Liver (tissue), 9 donors: ENCODE measurements around the gene RYR3. TPM values are rescaled to one million over a fixed set of nuclear protein-coding genes. Genes with fewer than 3 reads are reported as not detected.

Experiments
- DNase-seq: peaks from one replicate; pipeline ENCODE4 v3.0.0-alpha.2; 2017; ENCODE audit warnings: low spot score
- H3K27ac ChIP-seq, 2 donors: one replicate each; pipeline ENCODE4 v1.7.0; 2013; ENCODE audit warnings: inconsistent platforms in 2 of 2, low read length in 2 of 2, control low read depth in 1 of 2, low read depth in 1 of 2, mild to moderate bottlenecking in 1 of 2
- H3K27me3 ChIP-seq, 4 donors: one replicate each; pipeline versions ENCODE4 v1.6.1 to v1.7.0; 2013; ENCODE audit warnings: low read length in 3 of 4, inconsistent platforms in 1 of 4, mild to moderate bottlenecking in 1 of 4, moderate library complexity in 1 of 4; ENCODE audit not compliant: control insufficient read depth in 4 of 4, insufficient read depth in 4 of 4
- H3K36me3 ChIP-seq, 4 donors: one replicate each; pipeline versions ENCODE4 v1.6.1 to v1.7.0; 2013; ENCODE audit warnings: low read length in 3 of 4, mild to moderate bottlenecking in 3 of 4, low read depth in 1 of 4, moderate library complexity in 1 of 4; ENCODE audit not compliant: control insufficient read depth in 4 of 4, insufficient read depth in 3 of 4
- H3K4me1 ChIP-seq, 4 donors: one replicate each; pipeline versions ENCODE4 v1.6.1 to v1.7.0; 2013; ENCODE audit warnings: low read length in 3 of 4, mild to moderate bottlenecking in 3 of 4, moderate library complexity in 1 of 4; ENCODE audit not compliant: control insufficient read depth in 4 of 4, insufficient read depth in 4 of 4
- H3K4me3 ChIP-seq, 3 donors: one replicate each; pipeline versions ENCODE4 v1.6.1 to v1.7.0; 2013; ENCODE audit warnings: low read length in 3 of 3, control low read depth in 1 of 3, low read depth in 1 of 3, mild to moderate bottlenecking in 1 of 3
- H3K9ac ChIP-seq, 2 donors: one replicate each; pipeline ENCODE4 v1.7.0; 2013; ENCODE audit warnings: low read length in 2 of 2, mild to moderate bottlenecking in 2 of 2, moderate library complexity in 2 of 2, control low read depth in 1 of 2, low read depth in 1 of 2
- H3K9me3 ChIP-seq, 4 donors: one replicate each; pipeline versions ENCODE4 v1.6.1 to v1.7.0; 2013; ENCODE audit warnings: low read length in 3 of 4; ENCODE audit not compliant: control insufficient read depth in 4 of 4
- FOXA1 ChIP-seq: IDR thresholded peaks from 2 replicates; pipeline ENCODE4 v1.6.1; 2016; ENCODE audit warnings: antibody characterized with exemption
- FOXA2 ChIP-seq: IDR thresholded peaks from 2 replicates; pipeline ENCODE4 v1.6.1; 2016; ENCODE audit warnings: antibody characterized with exemption
- GABPA ChIP-seq, 2 donors: IDR thresholded peaks in 1 of 2; conservative IDR thresholded peaks in 1 of 2; 2 replicates each; pipeline ENCODE4 v1.6.1; 2016; ENCODE audit warnings: antibody characterized with exemption in 2 of 2, mild to moderate bottlenecking in 1 of 2, moderate library complexity in 1 of 2
- HNF4A ChIP-seq, 2 donors: conservative IDR thresholded peaks; 2 replicates each; pipeline ENCODE4 v1.6.1; 2016; ENCODE audit warnings: antibody characterized with exemption in 2 of 2, mild to moderate bottlenecking in 2 of 2
- HNF4G ChIP-seq: IDR thresholded peaks from 2 replicates; pipeline ENCODE4 v1.6.1; 2016; ENCODE audit warnings: antibody characterized with exemption
- JUND ChIP-seq, 2 donors: IDR thresholded peaks; 2 replicates each; pipeline ENCODE4 v1.6.1; 2016; ENCODE audit warnings: antibody characterized with exemption in 2 of 2
- MAX ChIP-seq: IDR thresholded peaks from 2 replicates; pipeline ENCODE4 v1.6.1; 2016; ENCODE audit warnings: antibody characterized with exemption
- NR2F2 ChIP-seq: IDR thresholded peaks from 2 replicates; pipeline ENCODE4 v1.6.1; 2016; ENCODE audit warnings: antibody characterized with exemption
- RAD21 ChIP-seq, 2 donors: IDR thresholded peaks; 2 replicates each; pipeline ENCODE4 v1.6.1; 2016; ENCODE audit warnings: antibody characterized with exemption in 2 of 2, mild to moderate bottlenecking in 2 of 2
- RXRA ChIP-seq, 2 donors: IDR thresholded peaks; 2 replicates each; pipeline ENCODE4 v1.6.1; 2017 to 2018; ENCODE audit warnings: antibody characterized with exemption in 2 of 2, mild to moderate bottlenecking in 1 of 2
- SP1 ChIP-seq: IDR thresholded peaks from 2 replicates; pipeline ENCODE4 v1.6.1; 2018; ENCODE audit warnings: antibody characterized with exemption, mild to moderate bottlenecking
- TAF1 ChIP-seq: conservative IDR thresholded peaks from 2 replicates; pipeline ENCODE4 v1.6.1; 2016; ENCODE audit warnings: antibody characterized with exemption, mild to moderate bottlenecking
- YY1 ChIP-seq: IDR thresholded peaks from 2 replicates; pipeline ENCODE4 v1.6.1; 2016; ENCODE audit warnings: antibody characterized with exemption, mild to moderate bottlenecking
- ZBTB33 ChIP-seq: IDR thresholded peaks from 2 replicates; pipeline ENCODE4 v1.6.1; 2016; ENCODE audit warnings: antibody characterized with exemption
- WGBS: extraction: QIAGEN DNeasy Blood & Tissue Kit; methylation state at CpG from one replicate; pipeline ENCODE4 v1.1.7; 2013; 5-methylcytosine and 5-hydroxymethylcytosine counted together
- polyA plus RNA-seq, 2 donors: library from polyadenylated mRNA; stranded (reverse) in 1 of 2; unstranded in 1 of 2; fragments of 200-250 nt in 1 of 2; fragments of >200 nt in 1 of 2; fragmentation: Nextera tagmentation in 1 of 2; extraction: Ambion mirVana in 1 of 2; gene quantifications; one replicate each; pipeline versions ENCODE4 v1.2.1 to v1.2.3, GENCODE V29; 2013 to 2015
- total RNA-seq, 2 donors: library from RNA; depleted of rRNA; stranded (reverse); fragments of >200 nt; gene quantifications; one replicate each; pipeline ENCODE4 v1.2.3, GENCODE V29; 2014
- TF ChIP-seq, protein P1 (sequence below): IDR thresholded peaks from 2 replicates; pipeline ENCODE4 v1.6.1; 2016; ENCODE audit warnings: antibody characterized with exemption
- TF ChIP-seq, protein P2 (sequence below): fragments of 150-350 bp; IDR thresholded peaks from 2 replicates; pipeline ENCODE4 v1.5.1; 2017; ENCODE audit warnings: improper control_type of control experiment, low read depth, low read length; ENCODE audit not compliant: missing input control
- TF ChIP-seq, protein P3 (sequence below): IDR thresholded peaks from 2 replicates; pipeline ENCODE4 v1.6.1; 2016; ENCODE audit warnings: antibody characterized with exemption, mild to moderate bottlenecking
- donor health status: healthy.
- donor health status: healthy.
- donor health status: healthy.
- donor health status: healthy.
- donor health status: healthy.

RYR3 gene
- total and polyA plus RNA-seq, 4 donors: 0.01 to 1.1 (median 0.22) TPM

DNA sequence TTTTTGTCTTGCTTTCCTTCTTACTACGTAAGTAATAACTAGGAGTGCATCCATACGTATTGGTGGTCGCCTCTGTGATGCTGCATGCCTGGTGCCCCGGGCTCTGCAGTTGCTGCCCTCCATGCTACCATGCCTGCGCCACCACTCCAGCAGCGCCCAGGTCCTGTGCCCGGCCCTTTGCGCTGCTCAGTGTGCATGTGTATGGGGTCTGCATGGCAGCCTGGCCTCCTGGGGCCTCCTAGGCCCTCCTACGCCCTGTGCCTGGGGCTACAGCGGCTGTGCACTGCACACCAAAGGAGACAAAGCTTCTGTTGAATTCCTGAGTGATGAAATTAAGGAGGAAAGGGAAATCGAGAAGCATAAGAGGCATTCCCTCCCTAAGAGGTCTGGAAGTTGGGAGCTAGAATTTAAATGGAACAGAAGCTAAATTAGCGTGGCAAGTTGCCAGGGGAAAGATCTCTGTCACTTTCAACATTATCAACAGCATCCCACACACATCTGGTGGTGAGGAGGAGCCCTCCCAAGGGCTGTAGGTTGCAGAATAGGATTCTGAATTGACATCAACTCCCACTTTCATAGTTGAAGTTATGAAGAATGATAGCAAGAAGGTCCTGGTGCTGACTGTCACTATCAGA lies 382.5 kb downstream of the RYR3 start:
- Histone ChIP-seq H3K9ac (no peak overlapping the region), H3K36me3 (no peaks in the 10 kb centered on the region), H3K27me3 (no peaks in the 10 kb centered on the region), H3K9me3 (no peaks in the 10 kb centered on the region), H3K4me3 (no peak overlapping the region), H3K27ac (no peak overlapping the region), H3K4me1 (no peaks in the 10 kb centered on the region)
- DNase-seq: no peak
- TF ChIP-seq SP1 (no peak), RXRA (IDR thresholded peaks at IDR 0.05) (no peak), MAX (no peak), FOXA2 (no peak), GABPA (IDR thresholded peaks at IDR 0.05 in 1 of 2, conservative IDR thresholded peaks at IDR 0.05 in 1 of 2) (no peak), RAD21 (IDR thresholded peaks at IDR 0.05) (no peak), FOXA1 (no peak), HNF4A (conservative IDR thresholded peaks at IDR 0.05) (no peak), NR2F2 (no peak), JUND (IDR thresholded peaks at IDR 0.05) (no peak), HNF4G (no peak), TAF1 (no peak), ZBTB33 (no peak), YY1 (no peak)
- TF ChIP-seq, protein P1, sequence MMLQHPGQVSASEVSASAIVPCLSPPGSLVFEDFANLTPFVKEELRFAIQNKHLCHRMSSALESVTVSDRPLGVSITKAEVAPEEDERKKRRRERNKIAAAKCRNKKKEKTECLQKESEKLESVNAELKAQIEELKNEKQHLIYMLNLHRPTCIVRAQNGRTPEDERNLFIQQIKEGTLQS: no peak
- TF ChIP-seq, protein P2, sequence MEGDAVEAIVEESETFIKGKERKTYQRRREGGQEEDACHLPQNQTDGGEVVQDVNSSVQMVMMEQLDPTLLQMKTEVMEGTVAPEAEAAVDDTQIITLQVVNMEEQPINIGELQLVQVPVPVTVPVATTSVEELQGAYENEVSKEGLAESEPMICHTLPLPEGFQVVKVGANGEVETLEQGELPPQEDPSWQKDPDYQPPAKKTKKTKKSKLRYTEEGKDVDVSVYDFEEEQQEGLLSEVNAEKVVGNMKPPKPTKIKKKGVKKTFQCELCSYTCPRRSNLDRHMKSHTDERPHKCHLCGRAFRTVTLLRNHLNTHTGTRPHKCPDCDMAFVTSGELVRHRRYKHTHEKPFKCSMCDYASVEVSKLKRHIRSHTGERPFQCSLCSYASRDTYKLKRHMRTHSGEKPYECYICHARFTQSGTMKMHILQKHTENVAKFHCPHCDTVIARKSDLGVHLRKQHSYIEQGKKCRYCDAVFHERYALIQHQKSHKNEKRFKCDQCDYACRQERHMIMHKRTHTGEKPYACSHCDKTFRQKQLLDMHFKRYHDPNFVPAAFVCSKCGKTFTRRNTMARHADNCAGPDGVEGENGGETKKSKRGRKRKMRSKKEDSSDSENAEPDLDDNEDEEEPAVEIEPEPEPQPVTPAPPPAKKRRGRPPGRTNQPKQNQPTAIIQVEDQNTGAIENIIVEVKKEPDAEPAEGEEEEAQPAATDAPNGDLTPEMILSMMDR: no peak
- TF ChIP-seq, protein P3, sequence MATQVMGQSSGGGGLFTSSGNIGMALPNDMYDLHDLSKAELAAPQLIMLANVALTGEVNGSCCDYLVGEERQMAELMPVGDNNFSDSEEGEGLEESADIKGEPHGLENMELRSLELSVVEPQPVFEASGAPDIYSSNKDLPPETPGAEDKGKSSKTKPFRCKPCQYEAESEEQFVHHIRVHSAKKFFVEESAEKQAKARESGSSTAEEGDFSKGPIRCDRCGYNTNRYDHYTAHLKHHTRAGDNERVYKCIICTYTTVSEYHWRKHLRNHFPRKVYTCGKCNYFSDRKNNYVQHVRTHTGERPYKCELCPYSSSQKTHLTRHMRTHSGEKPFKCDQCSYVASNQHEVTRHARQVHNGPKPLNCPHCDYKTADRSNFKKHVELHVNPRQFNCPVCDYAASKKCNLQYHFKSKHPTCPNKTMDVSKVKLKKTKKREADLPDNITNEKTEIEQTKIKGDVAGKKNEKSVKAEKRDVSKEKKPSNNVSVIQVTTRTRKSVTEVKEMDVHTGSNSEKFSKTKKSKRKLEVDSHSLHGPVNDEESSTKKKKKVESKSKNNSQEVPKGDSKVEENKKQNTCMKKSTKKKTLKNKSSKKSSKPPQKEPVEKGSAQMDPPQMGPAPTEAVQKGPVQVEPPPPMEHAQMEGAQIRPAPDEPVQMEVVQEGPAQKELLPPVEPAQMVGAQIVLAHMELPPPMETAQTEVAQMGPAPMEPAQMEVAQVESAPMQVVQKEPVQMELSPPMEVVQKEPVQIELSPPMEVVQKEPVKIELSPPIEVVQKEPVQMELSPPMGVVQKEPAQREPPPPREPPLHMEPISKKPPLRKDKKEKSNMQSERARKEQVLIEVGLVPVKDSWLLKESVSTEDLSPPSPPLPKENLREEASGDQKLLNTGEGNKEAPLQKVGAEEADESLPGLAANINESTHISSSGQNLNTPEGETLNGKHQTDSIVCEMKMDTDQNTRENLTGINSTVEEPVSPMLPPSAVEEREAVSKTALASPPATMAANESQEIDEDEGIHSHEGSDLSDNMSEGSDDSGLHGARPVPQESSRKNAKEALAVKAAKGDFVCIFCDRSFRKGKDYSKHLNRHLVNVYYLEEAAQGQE: no peak
- WGBS: 83% methylated on average over 12 of the region's 12 CpGs
